Daoy (cell line): ENCODE measurements around the gene PTPN18. TPM values are rescaled to one million over a fixed set of nuclear protein-coding genes. Genes with fewer than 3 reads are reported as not detected.

Experiments
- DNase-seq: peaks from one replicate; pipeline ENCODE4 v3.0.0-alpha.2; 2015; ENCODE audit warnings: low read depth
- total RNA-seq: library from RNA; depleted of rRNA; stranded (reverse); fragments of >200 nt; shearing (Covaris generic); gene quantifications from 2 replicates; pipeline ENCODE4 v1.2.3, GENCODE V29; 2014

PTPN18 gene
- total RNA-seq, 1 experiment from 2014 or later: 18.0 TPM

- DNase-seq: no peak
These were observed 9.2 kb downstream of the PTPN18 start for GRCh38 chr2:130365075-130365474.

- no peak for DNase-seq
These were observed 10.1 kb downstream of the PTPN18 start for GRCh38 chr2:130365963-130366362.

DNA sequence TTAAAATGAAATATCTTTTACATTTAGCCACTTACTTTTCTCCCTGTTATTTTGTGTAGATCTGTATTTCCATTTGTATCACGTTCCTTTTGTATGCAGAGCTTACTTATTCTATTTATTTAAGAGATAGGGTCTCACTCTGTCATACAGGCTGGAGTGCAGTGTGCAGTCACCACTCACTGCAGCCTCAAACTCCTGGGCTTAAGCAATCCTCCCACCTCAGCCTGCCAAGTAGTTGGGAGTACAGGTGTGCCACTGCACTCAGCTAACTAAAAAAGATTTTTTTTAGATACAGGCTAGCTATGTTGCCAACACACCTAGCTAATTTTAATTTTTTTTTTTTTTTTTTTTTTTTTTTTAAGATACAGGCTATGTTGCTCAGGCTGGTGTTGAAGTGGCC is 10.9 kb downstream of the PTPN18 start:
- no peak for DNase-seq

DNA sequence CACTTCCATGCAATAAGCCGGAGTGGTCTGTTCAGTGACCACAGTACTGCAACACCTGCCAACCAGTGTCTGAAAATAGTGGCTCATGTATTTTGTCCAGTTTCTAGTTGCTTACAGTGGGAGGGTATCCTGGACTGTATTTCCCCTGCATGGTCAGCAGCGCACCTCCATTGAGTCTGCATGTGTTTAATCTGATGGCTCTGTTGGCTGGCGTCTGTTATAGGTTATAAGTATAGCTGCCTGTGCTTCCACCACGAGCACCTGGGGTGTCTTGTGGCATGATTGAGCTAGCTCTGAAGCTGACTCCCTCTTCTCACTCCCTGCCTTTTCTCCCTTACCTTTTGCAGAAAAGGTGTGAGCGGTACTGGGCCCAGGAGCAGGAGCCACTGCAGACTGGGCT is 12.9 kb downstream of the PTPN18 start:
- DNase-seq: no peak

- DNase-seq: no peak
These were observed 13.6 kb downstream of the PTPN18 start for GRCh38 chr2:130369311-130369964.

DNA sequence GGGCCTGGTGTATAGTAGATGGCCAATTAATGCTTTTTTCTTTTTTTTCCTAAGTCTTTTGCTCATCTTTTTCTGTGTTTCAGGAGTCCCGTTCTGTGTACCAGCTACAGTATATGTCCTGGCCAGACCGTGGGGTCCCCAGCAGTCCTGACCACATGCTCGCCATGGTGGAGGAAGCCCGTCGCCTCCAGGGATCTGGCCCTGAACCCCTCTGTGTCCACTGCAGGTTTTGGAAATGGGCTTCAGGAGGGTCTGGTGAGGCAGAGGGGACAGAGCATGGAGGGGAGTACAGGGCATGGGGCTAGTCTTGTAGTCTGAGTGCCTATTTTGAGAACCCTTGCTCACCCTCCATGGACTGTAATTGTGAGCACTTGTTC is 14.1 kb downstream of the PTPN18 start:
- DNase-seq: no peak

DNA sequence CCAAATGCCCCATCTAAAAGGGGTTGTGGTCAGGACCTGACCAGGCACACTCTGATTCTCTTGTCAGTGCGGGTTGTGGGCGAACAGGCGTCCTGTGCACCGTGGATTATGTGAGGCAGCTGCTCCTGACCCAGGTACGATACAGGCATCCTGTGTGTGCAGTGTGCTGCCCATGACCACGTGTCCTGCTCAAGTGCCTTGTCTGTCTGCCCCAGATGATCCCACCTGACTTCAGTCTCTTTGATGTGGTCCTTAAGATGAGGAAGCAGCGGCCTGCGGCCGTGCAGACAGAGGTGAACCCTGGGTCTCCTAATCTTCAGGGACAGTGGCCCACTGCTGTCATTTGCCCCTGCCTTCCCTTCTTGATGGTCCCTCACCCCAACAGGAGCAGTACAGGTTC is 14.6 kb downstream of the PTPN18 start:
- no peak for DNase-seq

DNA sequence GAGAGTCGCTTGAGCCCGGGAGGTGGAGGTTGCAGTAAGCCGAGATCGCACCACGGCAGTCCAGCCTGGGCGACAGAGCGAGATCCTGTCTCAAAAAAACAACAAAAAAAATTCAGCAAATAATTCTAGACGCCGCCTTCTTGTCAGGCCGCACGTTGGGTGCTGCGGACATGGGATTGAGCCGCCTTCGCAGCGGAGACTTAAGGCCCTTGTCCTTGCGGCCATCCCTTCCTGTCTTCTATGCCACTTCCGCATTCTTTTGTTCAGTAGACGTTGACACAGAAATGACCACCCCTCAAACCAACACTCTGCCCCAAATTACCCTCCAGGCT is 15.8 kb downstream of the PTPN18 start:
- DNase-seq: no peak

- peak; percentile 91 for DNase-seq
These were observed 16.4 kb downstream of the PTPN18 start for GRCh38 chr2:130372055-130372832.

DNA sequence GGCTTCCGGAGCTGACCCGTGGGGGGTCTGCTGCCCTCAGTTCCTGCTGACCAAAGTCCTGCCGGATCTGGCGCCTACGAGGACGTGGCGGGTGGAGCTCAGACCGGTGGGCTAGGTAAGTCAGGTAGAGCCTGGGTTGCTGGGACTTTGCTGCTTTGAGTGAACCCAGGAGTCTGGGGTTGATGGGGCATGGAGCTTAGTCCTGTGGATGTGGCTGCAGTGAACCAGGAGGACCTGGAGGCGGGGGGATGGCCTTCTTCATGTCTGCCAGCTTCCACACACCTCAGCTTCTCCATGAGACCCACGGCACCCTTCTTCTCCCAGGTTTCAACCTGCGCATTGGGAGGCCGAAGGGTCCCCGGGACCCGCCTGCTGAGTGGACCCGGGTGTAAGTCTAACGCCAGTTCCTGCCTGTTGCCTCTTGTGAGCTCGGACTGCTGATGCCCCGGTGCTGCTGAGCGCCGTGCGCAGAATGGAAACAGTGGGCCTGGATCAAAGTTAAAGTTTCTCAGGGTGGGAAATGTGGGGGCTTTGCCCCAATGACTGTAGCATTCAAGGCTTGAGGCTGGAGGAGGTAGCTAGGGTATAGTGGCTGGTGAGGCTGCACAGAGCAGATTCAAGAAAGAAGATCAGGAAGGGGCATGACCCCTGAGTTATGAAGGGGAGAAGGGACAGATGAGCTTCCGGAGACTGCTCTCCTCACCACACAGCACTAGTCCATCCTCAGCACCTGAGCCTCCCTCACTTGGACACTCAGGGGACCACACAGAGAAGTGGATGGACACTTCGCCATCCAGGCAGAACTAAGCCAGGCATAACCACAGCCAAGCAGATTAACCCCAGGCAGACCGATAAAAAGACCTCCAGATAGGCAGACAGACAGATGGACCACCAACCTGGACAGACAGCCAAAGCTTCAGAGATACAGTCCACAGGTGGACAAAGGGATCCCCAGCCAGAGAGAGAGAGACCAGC is 17.3 kb downstream of the PTPN18 start:
- DNase-seq: no peak

DNA sequence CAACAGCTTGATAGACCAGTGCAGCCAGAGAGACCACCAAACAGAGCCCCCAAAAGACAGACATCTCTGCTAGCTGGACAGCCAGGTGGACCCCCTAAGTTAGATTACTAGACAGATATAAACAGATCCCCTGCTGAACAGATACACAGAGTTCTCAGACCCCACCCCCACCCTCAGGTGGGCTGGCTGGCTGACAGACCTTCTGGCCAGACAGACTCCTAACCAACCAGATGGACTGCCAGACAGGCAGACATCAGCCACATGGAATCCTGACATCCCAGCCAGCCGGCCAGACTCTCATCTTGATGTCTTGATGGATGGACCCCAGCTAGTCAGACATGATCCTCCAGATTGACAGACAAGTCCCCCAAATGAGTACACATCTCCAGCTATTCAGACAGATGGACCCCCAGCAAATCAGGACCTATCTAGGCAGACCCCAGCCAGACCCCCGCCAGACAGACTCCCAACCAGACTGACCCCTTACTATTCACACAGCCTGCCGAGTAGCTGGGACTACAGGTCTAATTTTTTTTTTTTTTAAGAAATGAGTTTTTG is 18.0 kb downstream of the PTPN18 start:
- no peak for DNase-seq

GRCh38 chr2:130374587-130375290 is 18.9 kb downstream of the PTPN18 start:
- no peak for DNase-seq

- no peak for DNase-seq
These were observed 19.7 kb downstream of the PTPN18 start for GRCh38 chr2:130375291-130376266.

GRCh38 chr2:130376433-130377293 is 20.8 kb downstream of the PTPN18 start:
- no peak for DNase-seq

GRCh38 chr2:130377491-130377890 is 21.6 kb downstream of the PTPN18 start:
- no peak for DNase-seq

- DNase-seq: no peak
These were observed 22.5 kb downstream of the PTPN18 start for GRCh38 chr2:130378206-130378897.

- no peak for DNase-seq
These were observed 23.0 kb downstream of the PTPN18 start for GRCh38 chr2:130378898-130379214.

DNA sequence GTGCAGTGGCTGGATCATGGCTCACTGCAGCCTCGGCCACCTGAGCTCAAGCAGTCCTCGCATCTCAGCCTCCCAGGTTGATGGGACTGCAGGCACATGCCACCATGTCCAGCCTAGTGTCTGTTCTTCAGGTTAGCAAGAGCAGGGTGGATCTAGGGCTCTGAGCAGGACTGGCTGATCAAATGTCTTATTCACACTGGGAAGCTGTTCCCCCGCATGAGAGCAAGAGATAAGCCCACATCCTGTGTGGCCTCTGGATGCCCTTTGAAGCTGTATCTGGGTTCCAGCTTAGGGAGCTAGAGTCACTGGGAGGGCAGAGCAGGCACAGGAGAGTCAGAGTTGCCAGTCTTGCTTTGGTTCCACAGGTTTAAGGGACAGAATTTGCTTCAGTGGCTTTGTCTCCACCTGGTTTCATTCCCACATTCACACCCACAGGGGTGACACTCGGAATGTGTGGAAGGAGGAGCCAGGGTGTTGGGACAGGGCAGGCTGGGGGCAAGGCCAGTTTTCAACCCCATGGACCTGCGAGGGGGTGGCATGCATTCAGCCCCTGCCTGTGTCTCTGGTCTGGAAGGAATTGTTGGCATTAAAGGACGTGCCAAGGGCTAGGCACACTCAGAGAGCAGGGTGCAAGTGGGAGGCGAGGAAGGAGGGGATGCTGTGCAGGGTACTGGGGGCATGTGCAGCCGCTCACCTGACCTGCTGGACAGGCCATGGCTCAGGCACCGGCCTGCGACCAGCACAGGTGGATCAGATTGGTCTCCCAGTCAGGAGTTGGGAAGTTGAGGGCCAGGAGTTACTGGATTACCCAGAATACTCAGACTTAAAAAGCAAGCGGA is 24.5 kb downstream of the PTPN18 start:
- DNase-seq: peak; percentile 43
